NOMO-1 treated with dmso at 0.1 percent for 144 hours (cell line): ENCODE results near the gene EPB41L4A.
"Not testable (repeated sequence)": the region's sequence is repeated elsewhere in the genome, so short reads cannot be mapped to it uniquely, and the experiment has no call there.

ENCODE experiments used
- DNase-seq: peaks from one replicate; lab custom pipeline; 2025; ENCODE audit not compliant: unreplicated experiment; lab: John Stamatoyannopoulos, UW

Gene EPB41L4A

GRCh38 chr5:112401924-112402323, 17.2 kb downstream of the EPB41L4A start:
- DNase-seq, result no peak

GRCh38 chr5:112397690-112398089, 21.4 kb downstream of the EPB41L4A start:
- no peak for DNase-seq

GRCh38 chr5:112396430-112396829, 22.6 kb downstream of the EPB41L4A start:
- no peak for DNase-seq

- not testable (repeated sequence) for DNase-seq
These were observed 23.8 kb downstream of the EPB41L4A start for GRCh38 chr5:112395299-112395698.

- no peak for DNase-seq
These were observed 28.8 kb downstream of the EPB41L4A start for GRCh38 chr5:112390327-112390726.

- no peak for DNase-seq
These were observed 30.3 kb downstream of the EPB41L4A start for GRCh38 chr5:112388739-112389138.

- DNase-seq, result no peak
These were observed 31.0 kb downstream of the EPB41L4A start for GRCh38 chr5:112388074-112388473.

- no peak for DNase-seq
These were observed 32.3 kb downstream of the EPB41L4A start for GRCh38 chr5:112386766-112387165.

GRCh38 chr5:112385969-112386368, 33.1 kb downstream of the EPB41L4A start:
- DNase-seq, result no peak

GRCh38 chr5:112385566-112385965, 33.5 kb downstream of the EPB41L4A start:
- DNase-seq, result no peak

GRCh38 chr5:112384523-112384922, 34.6 kb downstream of the EPB41L4A start:
- no peak for DNase-seq

- no peak for DNase-seq
These were observed 36.2 kb downstream of the EPB41L4A start for GRCh38 chr5:112382886-112383285.

GRCh38 chr5:112381521-112381920, 37.6 kb downstream of the EPB41L4A start:
- DNase-seq, result no peak

- DNase-seq, result no peak
These were observed 39.3 kb downstream of the EPB41L4A start for GRCh38 chr5:112379542-112380325.

- DNase-seq, result no peak
These were observed 44.3 kb downstream of the EPB41L4A start for GRCh38 chr5:112374818-112375217.

- DNase-seq, result no peak
These were observed 44.7 kb downstream of the EPB41L4A start for GRCh38 chr5:112374356-112374755.

- DNase-seq, result no peak
These were observed 45.2 kb downstream of the EPB41L4A start for GRCh38 chr5:112373885-112374284.

GRCh38 chr5:112372543-112372942, 46.5 kb downstream of the EPB41L4A start:
- DNase-seq, result no peak

- no peak for DNase-seq
These were observed 48.0 kb downstream of the EPB41L4A start for GRCh38 chr5:112371067-112371466.

- no peak for DNase-seq
These were observed 51.7 kb downstream of the EPB41L4A start for GRCh38 chr5:112367400-112367799.

- DNase-seq, result no peak
These were observed 52.1 kb downstream of the EPB41L4A start for GRCh38 chr5:112366987-112367386.

- not testable (repeated sequence) for DNase-seq
These were observed 58.3 kb downstream of the EPB41L4A start for GRCh38 chr5:112360740-112361139.
